H1 (cell line): ENCODE data around the gene PEX6. TPM values are rescaled to one million over a fixed set of nuclear protein-coding genes. Genes with fewer than 3 reads are reported as not detected.

Source experiments
- HDAC2 ChIP-seq, 2 experiments: fragments of 300-600 bp in 1 of 2; sonication (generic) in 1 of 2; IDR thresholded peaks; 2 replicates each; pipeline ENCODE4 v1.6.1; 2011 to 2012; ENCODE audit warnings: low read depth in 2 of 2, low read length in 2 of 2, mild to moderate bottlenecking in 2 of 2, moderate library complexity in 2 of 2, borderline replicate concordance in 1 of 2, inconsistent platforms in 1 of 2
- KDM1A ChIP-seq: fragments of 200-600, 300-600 bp; sonication (generic); IDR thresholded peaks from 2 replicates; pipeline ENCODE4 v1.7.1; 2016; ENCODE audit warnings: mild to moderate bottlenecking, low read length, borderline replicate concordance
- MAFK ChIP-seq: IDR thresholded peaks from 2 replicates; pipeline ENCODE4 v1.6.1; 2012; ENCODE audit warnings: low read depth, mild to moderate bottlenecking, improper control_type of control experiment, low read length
- PHF8 ChIP-seq: fragments of 200-600 bp; sonication (generic); conservative IDR thresholded peaks from 2 replicates; pipeline ENCODE4 v1.7.1; 2012; ENCODE audit warnings: low read depth, mild to moderate bottlenecking, inconsistent platforms, low read length, moderate library complexity
- RBBP5 ChIP-seq: IDR thresholded peaks from 2 replicates; pipeline ENCODE4 v1.7.1; 2012; ENCODE audit warnings: low read depth, mild to moderate bottlenecking, inconsistent platforms, low read length, moderate library complexity, borderline replicate concordance
- SIX5 ChIP-seq: IDR thresholded peaks from 2 replicates; pipeline ENCODE4 v1.6.1; 2011; ENCODE audit warnings: mild to moderate bottlenecking, low read depth, low read length
- polyA plus RNA-seq, 7 experiments: library from polyadenylated mRNA; depleted of rRNA in 3 of 7; stranded (reverse) in 5 of 7; unstranded in 2 of 7; fragments of >200 nt in 5 of 7; fragments of 200-250 nt in 2 of 7; gene quantifications; 1 replicate in 5 of 7; 2 replicates in 1 of 7; 4 replicates in 1 of 7; pipeline versions ENCODE4 v1.2.1 to v1.2.3, GENCODE V29; 2011 to 2013; ENCODE audit warnings: missing spikeins in 2 of 7, mixed read lengths in 2 of 7
- total RNA-seq: library from RNA; stranded (reverse); fragmentation: NEBNext Ultra II Directional; extraction: Animal tissue kit (Norgen Biotek cat#: 25700); gene quantifications from 2 replicates; pipeline ENCODE4 v1.2.1, GENCODE V29; 2021

PEX6 gene
- total and polyA plus RNA-seq, 2 of the 8 experiments (the other 6 are each of a cell fraction or from before 2014, with no cell fraction given): 6.4 to 12.5 TPM

DNA sequence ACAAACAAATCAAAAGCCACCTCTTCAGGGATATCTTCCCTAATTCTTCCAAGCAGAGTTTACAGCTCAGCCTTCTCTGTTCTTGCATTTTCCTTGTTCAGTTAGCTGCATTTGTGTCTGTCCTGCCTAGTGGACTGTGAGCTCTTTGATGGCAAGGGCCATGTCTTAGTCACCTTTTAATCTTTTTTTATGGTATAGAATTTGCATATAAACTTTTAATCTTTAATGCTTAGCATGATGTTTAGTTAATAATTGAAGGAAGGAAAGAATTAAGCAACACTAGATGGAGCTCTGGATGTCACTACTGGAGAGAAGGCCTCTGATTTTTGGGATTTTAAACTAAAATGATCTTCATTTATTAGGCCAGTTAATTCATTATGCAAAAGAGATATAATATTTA, 17.5 kb upstream of the PEX6 start (continued):
- TF ChIP-seq HDAC2 (IDR thresholded peaks at IDR 0.05; ENCODE audit: borderline replicate concordance in 1 of 2, low read depth in 2 of 2, low read length in 2 of 2) (no peak), PHF8 (no peak), KDM1A (no peak), SIX5 (no peak), RBBP5 (no peak), MAFK (no peak)
